Stomach (tissue), 9 donors: ENCODE data around the gene NACA. TPM values are rescaled to one million over a fixed set of nuclear protein-coding genes. Genes with fewer than 3 reads are reported as not detected.
A peak's percentile ranks its signal among the peaks of the same experiment; 100 is the strongest.

Experiments
- DNase-seq, 2 donors: peaks; one replicate each; pipeline versions ENCODE4 v3.0.0 to v3.0.0-alpha.2; 2013 to 2019
- H3K27ac ChIP-seq, 5 donors: fragments of 200-600 bp in 4 of 5; sonication (generic) in 4 of 5; one replicate each; pipeline ENCODE4 v1.5.1; 2013 to 2019; ENCODE audit warnings: mild to moderate bottlenecking in 1 of 5, moderate library complexity in 1 of 5
- H3K27me3 ChIP-seq, 3 donors: fragments of 200-600 bp; sonication (generic); one replicate each; pipeline ENCODE4 v1.5.1; 2017 to 2019; ENCODE audit warnings: mixed run types in 1 of 3
- H3K36me3 ChIP-seq, 4 donors: fragments of 200-600 bp; sonication (generic); 1 replicate in 3 of 4; 2 replicates in 1 of 4; pipeline ENCODE4 v1.5.1; 2016 to 2019
- H3K4me1 ChIP-seq, 4 donors: fragments of 200-600 bp; sonication (generic); one replicate each; pipeline ENCODE4 v1.5.1; 2016 to 2019
- H3K4me3 ChIP-seq, 4 donors: fragments of 200-600 bp; sonication (generic) in 3 of 4; one replicate each; pipeline ENCODE4 v1.5.1; 2016 to 2019; ENCODE audit warnings: mild to moderate bottlenecking in 1 of 4
- H3K9me3 ChIP-seq, 4 donors: fragments of 200-600 bp; sonication (generic); one replicate each; pipeline ENCODE4 v1.5.1; 2016 to 2019
- EP300 ChIP-seq: sonication (generic); formaldehyde crosslinking; IDR thresholded peaks from one replicate; pipeline ENCODE4 v1.6.1; 2017; ENCODE audit warnings: antibody characterized with exemption
- POLR2A ChIP-seq, 4 donors: fragments of 450-650 bp; IDR thresholded peaks; one replicate each; pipeline ENCODE4 v1.6.1; 2016; ENCODE audit warnings: antibody characterized with exemption in 4 of 4, control low read depth in 2 of 4, mild to moderate bottlenecking in 1 of 4, moderate library complexity in 1 of 4
- POLR2AphosphoS5 ChIP-seq, 3 donors: sonication (generic); formaldehyde crosslinking; IDR thresholded peaks; one replicate each; pipeline ENCODE4 v1.6.1; 2016; ENCODE audit warnings: antibody characterized with exemption in 3 of 3
- WGBS, 5 donors: extraction: QIAGEN DNeasy Blood & Tissue Kit in 3 of 5; methylation state at CpG; one replicate each; pipeline versions ENCODE4 v1.1.5 to v1.1.7; 2013 to 2018; 5-methylcytosine and 5-hydroxymethylcytosine counted together
- intact Hi-C: fragments of 100-400 bp; cut with DNase I; formaldehyde crosslinking; loops from one replicate; pipeline ENCODE4 v1.15.1; 2023; ENCODE audit warnings: low total_unique reads
- polyA plus RNA-seq, 3 donors: library from polyadenylated mRNA; stranded (reverse); fragments of 200-250 nt; gene quantifications; one replicate each; pipeline ENCODE4 v1.2.3, GENCODE V29; 2013
- total RNA-seq, 5 donors: library from RNA; depleted of rRNA; stranded (reverse); fragments of >200 nt; gene quantifications; one replicate each; pipeline versions ENCODE4 v1.1.0 to v1.2.3, GENCODE V29; 2014 to 2016
- TF ChIP-seq, protein P1 (sequence below), 7 experiments: fragments of 450-650 bp in 4 of 7; fragments of 200-600 bp in 3 of 7; sonication (generic) in 3 of 7; IDR thresholded peaks; one replicate each; pipeline ENCODE4 v1.5.1; 2016 to 2019; ENCODE audit warnings: antibody characterized with exemption in 7 of 7, control low read depth in 2 of 7, mild to moderate bottlenecking in 1 of 7
- donor health status: healthy with polysubstance abuse.
- donor health status: Bipolar disorder and iron deficiency.
- donor health status: healthy.

The NACA gene
- total and polyA plus RNA-seq, 8 donors: 366 to 2,450 (median 1,184) TPM

DNA sequence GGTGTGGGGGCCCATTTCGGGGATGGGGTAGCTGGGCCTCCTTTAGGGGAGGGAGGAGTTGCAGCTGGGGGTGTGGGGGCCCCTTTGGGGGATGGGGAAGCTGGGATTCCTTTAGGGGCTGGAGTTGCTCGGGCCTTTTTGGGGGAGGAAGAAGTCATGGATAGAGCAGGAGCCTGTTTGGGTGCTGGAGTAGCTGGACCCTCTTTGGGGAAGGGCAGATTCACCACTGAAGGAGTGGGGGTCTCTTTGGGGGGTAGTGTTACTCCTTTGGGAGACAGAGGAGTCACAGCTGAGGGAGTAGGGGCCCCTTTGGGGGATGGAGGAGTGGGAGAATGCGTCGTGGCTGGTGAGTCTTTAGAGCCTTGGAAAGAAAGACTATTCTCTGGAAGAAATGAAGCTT is 6.5 kb downstream of the NACA start:
- H3K4me1 ChIP-seq: peaks cover 64 to 85% (median 79%) of the 10 kb centered on the region in 4 donors
- TF ChIP-seq EP300 (no peak), POLR2A (IDR thresholded peaks at IDR 0.05) (no peak)
- H3K9me3 ChIP-seq: no peaks in the 10 kb centered on the region
- no peaks in the 10 kb centered on the region for H3K27me3 ChIP-seq
- H3K36me3 ChIP-seq: peaks cover 20 to 80% (median 69%) of the 10 kb centered on the region in 4 donors
- H3K4me3 ChIP-seq: no peak overlapping the region
- intact Hi-C loops: no loop called here
- no peak for DNase-seq
- WGBS, 5 donors: 48 to 70% (median 62%) methylated on average over 4 of the region's 4 CpGs
- H3K27ac ChIP-seq: no peak overlapping the region

DNA sequence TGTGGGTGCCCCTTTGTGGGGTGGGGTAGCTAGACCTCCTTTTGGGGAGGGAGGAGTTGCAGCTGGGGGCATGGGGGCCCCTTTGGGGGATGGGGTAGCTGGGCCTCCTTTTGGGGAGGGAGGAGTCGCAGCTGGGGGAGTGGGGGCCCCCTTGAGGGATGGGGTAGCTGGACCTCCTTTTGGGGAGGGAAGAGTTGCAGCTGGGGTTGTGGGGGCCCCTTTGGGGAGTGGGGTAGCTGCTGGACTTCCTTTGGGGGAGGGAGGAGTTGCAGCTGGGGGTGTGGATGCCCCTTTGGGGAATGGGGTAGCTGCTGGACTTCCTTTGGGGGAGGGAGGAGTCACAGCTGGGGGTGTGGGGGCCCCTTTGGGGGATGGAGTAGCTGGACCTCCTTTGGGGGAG is 7.0 kb downstream of the NACA start:
- peak overlapping the region in 1 of 5 donors; percentile 34 for H3K27ac ChIP-seq
- no peak for DNase-seq
- H3K9me3 ChIP-seq: no peaks in the 10 kb centered on the region
- H3K4me1 ChIP-seq: peaks cover 59 to 81% (median 75%) of the 10 kb centered on the region in 4 donors
- no peak overlapping the region for H3K4me3 ChIP-seq
- intact Hi-C loops: no loop called here
- WGBS, 5 donors: 60 to 100% (median 73%) methylated on average over 1 of the region's 1 CpG
- H3K36me3 ChIP-seq: peaks cover 25 to 85% (median 74%) of the 10 kb centered on the region in 4 donors
- no peaks in the 10 kb centered on the region for H3K27me3 ChIP-seq
- TF ChIP-seq POLR2A (IDR thresholded peaks at IDR 0.05) (no peak), POLR2AphosphoS5 (IDR thresholded peaks at IDR 0.05) (no peak), EP300 (no peak)
- TF ChIP-seq, protein P1, sequence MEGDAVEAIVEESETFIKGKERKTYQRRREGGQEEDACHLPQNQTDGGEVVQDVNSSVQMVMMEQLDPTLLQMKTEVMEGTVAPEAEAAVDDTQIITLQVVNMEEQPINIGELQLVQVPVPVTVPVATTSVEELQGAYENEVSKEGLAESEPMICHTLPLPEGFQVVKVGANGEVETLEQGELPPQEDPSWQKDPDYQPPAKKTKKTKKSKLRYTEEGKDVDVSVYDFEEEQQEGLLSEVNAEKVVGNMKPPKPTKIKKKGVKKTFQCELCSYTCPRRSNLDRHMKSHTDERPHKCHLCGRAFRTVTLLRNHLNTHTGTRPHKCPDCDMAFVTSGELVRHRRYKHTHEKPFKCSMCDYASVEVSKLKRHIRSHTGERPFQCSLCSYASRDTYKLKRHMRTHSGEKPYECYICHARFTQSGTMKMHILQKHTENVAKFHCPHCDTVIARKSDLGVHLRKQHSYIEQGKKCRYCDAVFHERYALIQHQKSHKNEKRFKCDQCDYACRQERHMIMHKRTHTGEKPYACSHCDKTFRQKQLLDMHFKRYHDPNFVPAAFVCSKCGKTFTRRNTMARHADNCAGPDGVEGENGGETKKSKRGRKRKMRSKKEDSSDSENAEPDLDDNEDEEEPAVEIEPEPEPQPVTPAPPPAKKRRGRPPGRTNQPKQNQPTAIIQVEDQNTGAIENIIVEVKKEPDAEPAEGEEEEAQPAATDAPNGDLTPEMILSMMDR (IDR thresholded peaks at IDR 0.05): no peak

DNA sequence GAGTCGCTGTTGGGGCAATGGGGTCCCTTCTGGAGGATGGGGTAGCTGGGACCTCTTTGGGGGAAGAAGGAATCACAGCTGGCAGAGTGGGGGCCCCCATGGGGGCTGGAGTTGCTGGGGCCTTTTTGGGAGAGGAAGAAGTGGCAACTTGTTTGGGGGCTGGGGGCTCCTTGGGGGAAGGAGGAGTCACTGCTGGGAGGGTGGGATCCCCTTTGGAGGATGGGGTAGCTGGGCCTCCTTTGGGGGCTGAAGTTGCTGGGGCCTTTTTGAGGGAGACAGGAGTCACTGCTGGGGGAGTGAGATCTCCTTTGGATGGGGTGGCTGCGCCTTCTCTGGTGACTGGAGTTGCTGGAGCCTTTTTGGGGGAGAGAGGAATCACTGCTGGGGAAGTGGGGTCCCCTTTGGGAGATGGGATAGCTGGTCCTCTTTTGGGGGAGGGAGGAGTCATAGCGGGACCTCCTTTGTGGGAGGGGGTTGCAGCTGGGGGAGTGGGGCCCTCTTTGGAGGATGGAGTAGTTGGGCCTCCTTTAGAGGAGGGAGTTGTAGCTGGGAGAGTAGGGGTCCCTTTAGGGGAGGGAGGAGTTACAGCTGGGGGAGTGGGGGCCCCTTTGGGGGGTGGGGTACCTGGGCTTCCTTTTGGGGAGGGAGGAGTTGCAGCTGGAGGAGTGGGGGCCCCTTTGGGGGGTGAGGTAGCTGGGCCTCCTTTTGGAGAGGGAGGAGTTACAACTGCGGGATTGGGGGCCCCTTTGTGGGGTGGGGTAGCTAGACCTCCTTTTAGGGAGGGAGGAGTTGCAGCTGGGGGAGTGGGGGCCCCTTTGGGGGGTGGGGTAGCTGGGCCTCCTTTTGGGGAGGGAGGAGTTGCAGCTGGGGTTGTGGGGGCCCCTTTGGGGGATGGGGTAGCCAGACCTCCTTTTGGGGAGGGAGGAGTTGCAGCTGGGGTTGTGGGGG is 7.9 kb downstream of the NACA start:
- Histone ChIP-seq H3K4me3 (no peak overlapping the region), H3K9me3 (no peaks in the 10 kb centered on the region), H3K4me1 (peaks cover 50 to 71% (median 65%) of the 10 kb centered on the region in 4 donors), H3K27ac (peak overlapping the region in 1 of 5 donors; percentile 34), H3K27me3 (no peaks in the 10 kb centered on the region), H3K36me3 (peaks cover 35 to 95% (median 84%) of the 10 kb centered on the region in 4 donors)
- TF ChIP-seq POLR2A (IDR thresholded peaks at IDR 0.05): no peak
- TF ChIP-seq EP300: no peak
- no peak for TF ChIP-seq POLR2AphosphoS5 (IDR thresholded peaks at IDR 0.05)
- TF ChIP-seq, protein P1 (IDR thresholded peaks at IDR 0.05): no peak
- intact Hi-C loops: no loop called here
- WGBS, 5 donors: 68 to 94% (median 78%) methylated on average over 3 to 4 of the region's 4 CpGs
- DNase-seq: no peak

DNA sequence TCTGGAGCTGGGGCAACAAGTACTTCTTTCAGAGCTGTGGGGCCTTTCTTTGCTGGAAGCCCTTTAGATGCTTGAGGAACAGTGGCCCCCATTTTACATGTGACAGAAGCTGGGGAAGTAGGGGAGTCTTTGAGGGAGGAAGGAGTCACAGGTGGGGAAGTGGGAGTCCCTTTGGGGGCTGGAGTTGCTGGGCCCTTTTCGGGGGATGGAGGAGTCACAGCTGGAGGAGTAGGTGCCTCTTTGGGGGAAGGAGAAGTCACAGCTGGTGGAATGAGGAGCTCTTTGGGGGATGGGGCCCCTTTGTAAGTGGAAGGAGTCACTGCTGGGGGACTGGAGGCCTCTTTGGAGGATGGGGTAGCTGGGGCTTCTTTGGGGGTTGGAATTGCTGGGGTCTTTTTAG is 8.6 kb downstream of the NACA start:
- peaks cover 42 to 64% (median 58%) of the 10 kb centered on the region in 4 donors for H3K4me1 ChIP-seq
- TF ChIP-seq, protein P1 (IDR thresholded peaks at IDR 0.05): no peak
- no peak for TF ChIP-seq POLR2AphosphoS5 (IDR thresholded peaks at IDR 0.05)
- no peak for TF ChIP-seq POLR2A (IDR thresholded peaks at IDR 0.05)
- no peak for TF ChIP-seq EP300
- no peak overlapping the region for H3K4me3 ChIP-seq
- H3K27me3 ChIP-seq: no peaks in the 10 kb centered on the region
- no peak for DNase-seq
- H3K36me3 ChIP-seq: peaks cover 42 to 99% (median 89%) of the 10 kb centered on the region in 4 donors
- WGBS, 5 donors: 64 to 82% (median 68%) methylated on average over 1 of the region's 1 CpG
- intact Hi-C loops: no loop called here
- no peaks in the 10 kb centered on the region for H3K9me3 ChIP-seq
- peak overlapping the region in 1 of 5 donors; percentile 34 for H3K27ac ChIP-seq
